Tongue (tissue), 2 donors: ENCODE data around the gene TRPC4AP. TPM values are rescaled to one million over a fixed set of nuclear protein-coding genes. Genes with fewer than 3 reads are reported as not detected.
A peak's percentile ranks its signal among the peaks of the same experiment; 100 is the strongest.
"Not testable (repeated sequence)": the region's sequence is repeated elsewhere in the genome, so short reads cannot be mapped to it uniquely, and the experiment has no call there.

Experiments
- DNase-seq: peaks from one replicate; pipeline ENCODE4 v3.0.0-alpha.2; 2015
- total RNA-seq: library from RNA; depleted of rRNA; stranded (reverse); fragments of >200 nt; gene quantifications from one replicate; pipeline ENCODE4 v1.2.3, GENCODE V29; 2014

TRPC4AP gene
- total RNA-seq, 1 donor from 2014 or later, result 64.0 TPM

DNA sequence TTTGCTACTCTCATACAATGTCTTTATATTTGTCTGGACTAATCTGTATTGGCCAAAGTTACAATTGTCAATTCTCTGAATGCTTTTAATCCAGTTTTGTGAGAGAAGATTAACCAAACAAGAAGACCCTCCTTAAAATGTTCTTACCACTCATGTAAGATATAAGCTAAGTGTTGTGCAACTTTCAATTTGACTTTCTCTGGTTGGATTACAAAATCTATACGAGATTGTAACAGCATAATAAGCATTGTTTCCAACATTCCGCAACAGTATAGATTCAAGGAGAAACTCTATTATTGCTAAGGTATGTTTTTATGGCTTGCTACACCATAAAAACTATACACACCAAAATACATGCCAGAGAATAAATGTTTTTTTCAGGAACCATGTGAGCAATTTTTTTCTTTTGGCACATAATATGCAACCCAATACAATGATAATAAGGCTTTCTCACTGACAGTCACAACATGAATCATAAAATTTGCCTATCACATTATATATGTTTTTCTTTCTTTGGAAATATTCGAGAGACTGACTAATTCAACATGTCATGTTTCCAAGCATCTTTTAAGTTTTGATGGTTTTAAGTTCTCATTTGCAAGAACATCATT, 12.2 kb upstream of the TRPC4AP start:
- no peak for DNase-seq

DNA sequence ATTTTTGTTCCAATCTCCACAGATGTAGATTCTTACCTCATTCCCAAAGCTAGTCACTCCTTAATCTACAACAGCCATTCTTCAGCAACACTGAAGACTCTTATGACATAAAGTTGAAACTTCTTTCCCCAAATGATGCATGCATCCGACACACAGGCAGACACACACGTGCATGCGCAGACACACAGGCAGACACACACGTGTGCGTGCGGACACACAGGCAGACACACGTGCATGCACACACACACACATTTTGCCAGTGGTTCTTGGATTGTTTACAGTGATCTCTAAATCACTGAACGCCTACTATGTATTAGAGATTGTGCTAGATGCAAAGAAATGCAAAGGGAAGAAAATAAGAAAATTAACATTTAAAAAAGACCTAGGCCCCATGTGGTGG, 9.0 kb upstream of the TRPC4AP start:
- DNase-seq, result no peak

DNA sequence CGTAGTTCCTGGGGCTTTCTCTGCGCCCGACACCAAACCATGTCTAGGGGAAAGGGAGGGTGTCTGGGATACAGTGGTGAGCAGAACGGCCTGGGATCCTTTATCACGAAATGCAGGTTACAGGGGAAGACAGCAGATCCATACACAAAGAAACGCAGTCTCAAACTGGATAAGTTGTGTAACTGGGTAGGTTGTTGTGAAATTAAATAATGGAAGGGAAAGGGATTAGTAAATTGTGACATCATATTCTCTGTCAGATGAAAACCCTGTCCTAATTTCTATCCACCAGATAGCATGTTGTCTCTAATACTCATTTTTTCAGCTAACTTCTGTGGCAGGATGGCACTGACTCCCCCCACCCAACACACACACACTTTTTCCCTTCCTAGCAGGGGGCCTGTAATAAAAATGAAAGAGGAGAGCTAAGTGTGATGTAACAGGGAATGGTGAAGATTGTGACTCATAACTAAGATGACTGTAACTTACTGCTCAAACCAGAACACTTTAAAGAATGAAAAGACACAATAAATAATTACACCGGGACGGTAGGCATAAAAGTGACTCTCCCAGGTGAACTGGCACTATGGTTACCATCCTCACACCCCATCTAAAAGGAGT, 769 bp upstream of the TRPC4AP start:
- DNase-seq, result no peak

DNA sequence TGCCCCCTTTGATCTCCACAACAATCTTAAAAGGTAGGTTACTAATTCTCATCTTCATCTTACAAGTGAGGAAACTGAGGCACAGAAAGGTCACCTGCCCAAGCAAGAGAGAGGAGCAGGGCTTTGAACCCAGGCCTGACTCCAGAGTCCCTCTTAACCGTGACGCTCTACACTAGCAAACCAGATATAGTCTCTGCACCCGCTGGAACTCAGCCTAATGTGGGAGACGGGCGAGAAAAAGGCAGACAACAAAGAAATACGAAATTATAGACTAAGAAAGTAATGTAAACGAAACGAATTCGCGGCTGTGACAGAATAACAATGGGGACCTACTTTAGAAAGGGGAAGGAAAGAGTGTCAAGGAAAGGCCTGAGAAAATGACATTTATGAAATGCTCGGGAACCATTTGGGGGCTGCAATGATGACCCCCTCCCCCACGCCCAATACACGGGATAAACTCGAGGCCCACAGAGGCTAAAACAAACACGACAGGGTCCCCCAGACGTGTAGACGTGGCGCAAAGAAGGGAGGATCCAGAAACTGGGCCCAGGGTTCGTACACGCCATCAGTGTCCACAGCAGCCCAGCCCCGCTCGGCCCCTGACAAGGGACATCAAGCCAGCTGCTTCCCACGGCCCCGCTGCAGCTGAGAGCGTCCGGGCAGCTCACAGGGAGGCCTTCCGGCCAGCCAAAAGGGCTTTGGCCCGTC, 637 bp downstream of the TRPC4AP start:
- DNase-seq, result peak; percentile 40

DNA sequence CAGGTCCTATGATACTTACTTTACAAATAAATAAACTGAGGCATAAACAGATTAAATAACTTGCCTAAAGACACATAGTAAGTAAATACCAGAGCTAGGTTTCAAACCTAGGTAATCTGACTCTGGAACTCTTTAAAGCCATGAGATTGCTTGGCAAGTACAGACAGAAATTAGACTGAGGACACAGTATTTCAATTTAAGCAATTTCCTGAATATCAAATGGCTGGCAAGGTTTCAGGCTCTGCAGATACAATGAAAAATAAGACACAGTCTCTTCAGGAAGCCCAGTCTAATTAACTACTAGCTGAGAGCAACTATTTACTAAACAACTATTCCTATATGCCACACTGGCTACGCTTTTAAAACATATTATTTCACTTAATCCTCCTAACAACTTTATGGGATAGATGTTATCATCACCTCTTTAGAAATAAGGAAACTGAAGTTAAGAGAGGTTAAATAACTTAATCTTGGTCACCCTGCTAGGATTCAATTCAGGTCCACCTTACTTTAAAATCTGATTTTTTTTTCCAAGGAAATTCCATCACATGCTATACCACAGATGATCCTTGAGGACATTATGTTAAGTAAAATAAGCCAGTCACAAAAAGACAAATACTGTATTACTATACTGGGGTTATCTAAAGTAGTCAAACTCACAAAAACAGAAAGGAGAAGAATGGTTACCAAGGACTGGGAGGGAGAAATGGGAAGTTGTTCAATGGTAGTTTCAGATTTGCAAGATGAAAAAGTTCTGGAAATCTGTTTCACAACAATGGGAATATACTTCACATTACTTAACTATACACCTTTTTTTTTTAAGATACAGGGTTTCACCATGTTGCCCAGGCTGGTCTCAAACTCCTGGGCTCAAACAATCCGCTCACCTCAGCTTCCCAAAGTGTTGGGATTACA, 4.1 kb downstream of the TRPC4AP start:
- DNase-seq, result no peak

DNA sequence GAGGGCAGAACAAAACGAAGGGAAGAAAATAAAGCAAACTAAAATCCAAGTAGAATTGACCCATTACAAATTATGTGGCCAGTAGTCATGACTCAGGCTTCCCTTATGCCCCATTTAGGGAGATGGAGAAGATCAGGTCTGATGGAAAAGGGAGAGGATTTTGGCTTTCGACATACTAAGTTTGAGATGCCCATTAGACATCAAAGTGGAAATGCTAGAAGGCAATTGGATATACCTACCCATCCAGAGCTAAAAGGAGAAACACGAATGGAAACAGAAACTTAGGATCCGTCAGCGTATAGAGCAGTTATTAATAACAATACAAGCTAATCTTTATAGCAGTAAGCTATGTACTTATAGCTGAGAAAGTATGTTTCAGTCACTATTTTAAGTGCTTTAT, 4.8 kb downstream of the TRPC4AP start:
- DNase-seq, result no peak

DNA sequence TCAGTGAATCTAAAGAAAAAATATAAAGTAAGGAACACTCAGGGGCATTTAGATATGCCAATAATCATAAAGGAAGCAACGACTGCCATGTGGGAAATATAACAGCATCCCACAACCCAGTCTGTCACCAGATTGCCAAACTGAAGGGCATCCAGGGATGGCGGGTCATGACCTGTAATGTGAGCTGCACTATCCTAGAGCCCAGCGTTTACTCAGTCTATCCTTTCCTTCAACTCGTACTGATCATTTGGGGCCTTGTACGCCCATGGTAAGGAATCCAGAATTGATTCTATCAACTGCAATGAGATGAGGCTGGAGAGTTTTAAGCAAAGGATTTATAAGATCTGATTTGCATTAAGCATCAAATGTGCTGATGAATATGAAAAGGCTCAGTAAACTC, 5.3 kb downstream of the TRPC4AP start:
- DNase-seq, result no peak

DNA sequence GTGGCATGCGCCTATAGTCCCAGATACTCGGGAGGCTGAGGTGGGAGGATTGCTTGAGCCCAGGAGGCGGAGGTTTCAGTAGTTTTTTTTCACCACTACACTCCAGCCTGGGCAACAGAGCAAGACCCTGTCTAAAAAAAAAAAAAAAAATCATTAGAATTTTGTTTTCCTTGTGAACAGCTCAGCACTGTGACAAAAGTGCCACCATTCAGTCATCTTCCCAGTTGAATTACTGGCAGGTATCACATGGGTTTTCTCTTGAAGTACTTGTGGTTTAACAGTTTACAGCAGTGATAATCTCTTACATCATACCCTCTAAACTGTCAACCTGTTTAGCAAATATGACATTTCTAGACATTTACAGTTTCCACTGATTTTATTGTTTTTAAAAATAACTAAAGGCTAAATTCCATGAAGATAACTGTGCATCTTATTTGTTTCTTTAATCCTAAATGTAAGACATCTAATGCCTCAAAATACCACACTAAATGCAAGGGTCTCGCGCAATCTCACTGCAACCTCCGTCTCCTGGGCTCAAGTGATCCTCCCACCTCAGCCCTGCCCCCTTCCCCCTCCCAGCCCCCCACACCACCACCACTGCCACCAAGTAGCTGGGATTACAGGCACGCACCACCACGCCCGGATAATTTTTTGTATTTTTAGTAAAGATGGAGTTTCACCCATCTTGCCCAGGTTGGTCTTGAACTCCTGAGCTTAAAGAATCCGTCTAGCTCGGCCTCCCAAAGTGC, 7.0 kb downstream of the TRPC4AP start:
- DNase-seq, result no peak

DNA sequence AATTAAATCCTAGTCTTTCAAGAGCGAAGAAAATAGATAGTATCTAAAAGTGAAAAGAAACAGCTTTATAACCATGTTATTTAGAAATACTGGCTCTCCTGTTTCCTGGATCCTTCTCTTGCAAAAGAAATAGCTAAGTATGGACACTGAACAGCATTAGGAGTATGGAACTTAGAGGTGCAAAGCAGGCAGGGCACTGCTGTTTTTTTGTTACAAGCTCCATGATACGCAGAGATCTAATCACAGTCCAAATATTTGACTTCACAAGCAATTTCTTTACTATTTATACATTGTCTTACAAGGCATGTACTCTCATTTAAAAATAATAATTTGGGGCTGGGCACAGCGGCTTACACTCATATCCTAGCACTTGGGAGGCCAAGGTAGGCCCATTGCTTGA, 7.6 kb downstream of the TRPC4AP start:
- DNase-seq, result no peak

DNA sequence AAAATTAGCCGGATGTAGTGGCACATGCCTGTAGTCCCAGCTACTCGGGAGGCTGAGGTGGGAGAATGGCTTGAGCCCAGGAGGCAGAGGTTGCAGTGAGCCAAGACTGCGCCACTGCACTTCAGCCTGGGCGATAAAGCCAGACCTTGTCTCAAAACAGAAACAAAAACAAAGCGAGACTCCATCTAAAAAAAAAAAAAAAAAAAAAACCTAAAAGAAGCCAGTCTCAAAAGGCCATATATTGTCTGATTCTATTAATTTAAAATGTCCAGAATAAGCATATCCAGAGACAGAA, 12.3 kb downstream of the TRPC4AP start:
- DNase-seq, result not testable (repeated sequence)

DNA sequence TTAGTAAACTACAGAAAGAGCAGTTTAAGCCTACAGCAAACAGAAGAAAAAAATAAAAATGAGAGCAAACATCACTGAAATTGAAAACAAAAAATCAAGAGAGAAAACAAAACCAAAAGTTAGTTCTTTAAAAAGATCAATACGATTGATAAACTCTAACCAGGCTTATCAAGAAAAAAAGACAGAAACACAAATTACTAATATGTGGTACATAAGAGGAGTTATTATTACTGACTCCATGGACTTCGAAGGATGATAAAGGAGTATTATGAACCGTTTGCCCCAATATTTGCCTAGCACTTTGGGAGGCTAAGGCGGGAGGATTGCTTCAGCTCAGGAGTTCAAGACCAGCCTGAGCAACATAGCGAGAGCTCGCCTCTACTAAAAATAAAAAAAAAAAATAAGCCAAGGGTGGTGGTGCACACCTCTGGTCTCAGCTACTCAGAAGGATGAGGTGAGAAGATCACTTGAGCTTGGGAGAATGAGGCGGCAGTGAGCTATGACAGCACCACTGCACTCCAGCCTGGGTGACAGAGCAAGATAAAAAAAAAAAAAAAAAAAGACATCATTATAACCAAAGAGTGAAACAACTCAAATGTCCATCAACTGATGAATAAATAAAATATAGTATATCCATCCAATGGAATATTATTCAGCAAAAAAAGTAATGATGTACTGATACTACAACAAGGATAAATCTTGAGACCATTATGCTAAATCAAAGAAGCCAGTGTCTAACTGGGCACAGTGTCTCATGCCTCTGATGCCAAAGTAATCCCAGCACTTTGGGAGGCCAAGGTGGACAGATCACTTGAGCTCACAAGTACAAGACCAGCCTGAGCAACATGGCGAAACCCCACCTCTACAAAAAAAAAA, 12.9 kb downstream of the TRPC4AP start:
- no peak for DNase-seq

DNA sequence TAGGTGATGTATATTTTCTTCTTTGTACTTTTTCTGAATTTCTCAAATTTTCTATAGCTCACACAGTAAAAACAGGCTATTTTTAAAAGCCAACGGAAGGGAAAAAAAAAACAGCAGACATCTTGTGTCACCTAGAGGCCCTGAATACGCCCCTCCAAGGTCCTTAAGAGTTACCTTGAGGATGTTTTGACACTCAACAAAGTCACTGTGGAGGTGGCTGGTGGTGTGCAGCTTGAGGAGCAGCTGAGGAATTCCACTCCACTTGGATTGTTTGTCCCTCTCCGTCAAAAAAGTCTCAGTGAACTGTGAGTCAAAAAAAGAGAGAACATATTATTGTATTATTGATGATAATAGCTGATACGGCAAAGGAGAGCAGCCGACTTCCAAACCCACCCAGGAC, 14.7 kb downstream of the TRPC4AP start:
- DNase-seq, result no peak

DNA sequence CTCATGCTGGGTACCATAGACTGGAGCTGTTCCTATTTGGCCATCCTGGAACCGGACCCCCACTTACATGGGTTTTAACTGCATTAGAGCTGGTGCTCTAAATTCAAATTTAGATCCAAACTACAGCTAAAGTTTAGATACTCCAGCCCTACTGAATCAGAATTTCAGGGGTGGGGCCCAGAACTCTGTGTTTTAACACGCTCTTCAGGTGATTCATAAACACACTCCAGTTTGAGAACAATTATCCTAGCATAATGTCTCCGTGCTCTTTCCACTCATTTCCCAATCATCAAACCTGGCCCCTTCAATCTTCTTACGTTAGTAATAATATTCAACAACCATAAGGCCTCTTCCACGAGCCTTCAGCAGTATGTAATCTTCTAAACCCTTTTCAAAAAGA, 15.3 kb downstream of the TRPC4AP start:
- DNase-seq, result no peak

DNA sequence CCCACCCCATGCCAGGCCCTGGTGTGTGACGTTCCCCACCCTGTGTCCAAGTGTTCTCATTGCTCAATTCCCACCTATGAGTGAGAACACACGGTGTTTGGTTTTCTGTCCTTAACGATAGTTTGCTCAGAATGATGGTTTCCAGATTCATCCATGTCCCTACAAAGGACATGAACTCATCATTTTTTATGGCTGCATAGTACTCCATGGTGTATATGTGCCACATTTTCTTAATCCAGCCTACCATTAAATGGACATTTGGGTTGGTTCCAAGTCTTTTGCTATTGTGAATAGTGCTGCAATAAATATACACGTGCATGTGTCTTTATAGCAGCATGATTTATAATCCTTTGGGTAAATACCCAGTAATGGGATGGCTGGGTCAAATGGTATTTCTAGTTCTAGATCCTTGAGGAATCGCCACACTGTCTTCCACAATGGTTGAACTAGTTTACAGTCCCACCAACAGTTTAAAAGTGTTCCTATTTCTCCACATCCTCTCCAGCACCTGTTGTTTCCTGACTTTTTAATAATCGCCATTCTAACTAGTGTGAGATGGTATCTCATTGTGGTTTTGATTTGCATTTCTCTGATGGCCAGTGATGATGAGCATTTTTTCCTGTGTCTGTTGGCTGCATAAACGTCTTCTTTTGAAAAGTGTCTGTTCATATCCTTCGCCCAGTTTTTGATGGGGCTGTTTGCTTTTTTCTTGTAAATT, 21.0 kb downstream of the TRPC4AP start:
- not testable (repeated sequence) for DNase-seq

DNA sequence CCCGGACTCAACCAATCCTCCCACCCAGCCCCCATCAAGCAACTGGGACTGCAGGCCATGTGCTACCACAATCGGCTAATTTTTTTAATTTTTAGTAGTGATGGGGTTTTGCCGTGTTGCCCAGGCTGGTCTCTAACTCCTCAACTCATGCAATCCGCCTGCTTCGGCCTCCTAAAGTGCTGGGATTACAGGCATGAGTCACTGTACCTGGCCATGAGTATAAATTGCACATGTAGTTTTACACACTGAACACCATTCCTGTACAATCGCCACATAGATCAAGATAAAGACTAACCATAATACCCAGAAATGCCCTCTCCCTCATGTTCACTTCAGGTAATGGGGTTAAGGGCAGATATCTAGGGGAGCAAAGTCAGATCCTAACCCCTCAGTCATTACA, 26.4 kb downstream of the TRPC4AP start:
- no peak for DNase-seq

DNA sequence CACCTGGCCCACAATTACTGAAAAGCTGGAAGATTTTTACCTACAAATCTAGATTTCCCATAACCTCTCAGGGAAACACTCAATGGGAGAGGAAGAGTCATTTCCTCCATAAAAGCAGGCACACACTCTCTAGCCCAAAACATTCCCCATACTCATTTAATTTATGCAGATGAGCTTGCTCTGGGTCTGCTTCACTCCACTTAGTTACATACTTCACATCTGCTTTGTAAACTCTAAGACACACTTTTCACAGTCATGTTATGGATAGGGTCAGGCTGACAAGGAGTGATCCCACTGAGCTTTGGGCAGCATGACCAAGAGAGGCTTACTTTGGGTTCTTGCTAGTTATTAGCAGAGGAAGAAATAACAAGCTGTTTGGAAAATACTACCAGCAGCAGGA, 27.4 kb downstream of the TRPC4AP start:
- DNase-seq, result no peak

DNA sequence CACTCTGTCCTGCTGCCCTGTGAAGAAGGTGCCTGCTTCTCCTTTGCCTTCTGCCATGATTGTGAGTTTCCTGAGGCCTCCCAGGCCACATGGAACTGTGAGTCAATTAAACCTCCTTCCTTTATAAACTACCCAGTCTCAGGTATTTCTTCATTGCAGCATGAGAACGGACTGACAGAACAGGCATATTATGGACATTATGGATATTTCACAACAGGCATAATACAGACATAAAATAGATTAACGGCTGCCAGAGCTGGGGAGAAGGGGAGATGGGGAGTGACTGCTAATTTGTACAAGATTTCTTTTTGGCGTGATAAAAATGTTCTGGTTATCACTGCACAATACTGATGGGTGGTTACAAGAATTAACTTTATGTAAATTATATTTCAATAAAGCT, 29.4 kb downstream of the TRPC4AP start:
- DNase-seq, result no peak

DNA sequence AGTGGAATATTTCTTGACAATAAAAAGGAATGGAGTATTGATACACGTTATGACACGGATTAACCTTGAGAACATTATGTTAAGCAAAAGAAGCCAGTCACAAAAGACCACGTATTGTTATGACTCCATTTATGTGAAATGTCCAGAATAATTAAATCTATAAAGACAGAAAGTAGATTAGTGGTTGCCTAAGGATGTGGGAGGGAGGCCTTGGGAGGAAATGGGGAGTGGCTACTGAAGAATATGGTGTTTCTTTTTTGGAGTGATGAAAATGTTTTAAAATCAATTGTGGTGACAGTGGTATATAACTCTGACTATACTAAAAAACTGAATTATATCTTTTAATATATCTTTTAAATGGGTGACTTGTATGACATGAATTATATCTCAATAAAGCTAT, 30.1 kb downstream of the TRPC4AP start:
- DNase-seq, result no peak

DNA sequence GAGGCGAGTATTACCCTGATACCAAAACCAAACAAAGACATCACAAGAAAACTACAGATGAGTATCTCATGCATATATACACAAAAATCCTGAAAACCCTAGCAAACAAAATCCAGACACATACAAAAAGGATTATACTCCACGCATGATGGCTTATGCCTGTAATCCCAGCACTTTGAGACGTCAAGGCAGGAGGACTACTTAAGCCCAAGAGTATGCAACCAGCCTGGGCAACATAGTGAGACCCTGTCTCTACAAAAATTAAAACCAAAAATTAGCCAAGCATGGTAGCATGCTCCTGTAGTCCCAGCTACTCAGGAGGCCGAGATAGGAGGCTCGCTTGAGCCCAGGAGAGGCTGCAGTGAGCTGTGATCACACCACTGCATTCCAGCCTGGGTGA, 32.4 kb downstream of the TRPC4AP start:
- DNase-seq, result no peak

DNA sequence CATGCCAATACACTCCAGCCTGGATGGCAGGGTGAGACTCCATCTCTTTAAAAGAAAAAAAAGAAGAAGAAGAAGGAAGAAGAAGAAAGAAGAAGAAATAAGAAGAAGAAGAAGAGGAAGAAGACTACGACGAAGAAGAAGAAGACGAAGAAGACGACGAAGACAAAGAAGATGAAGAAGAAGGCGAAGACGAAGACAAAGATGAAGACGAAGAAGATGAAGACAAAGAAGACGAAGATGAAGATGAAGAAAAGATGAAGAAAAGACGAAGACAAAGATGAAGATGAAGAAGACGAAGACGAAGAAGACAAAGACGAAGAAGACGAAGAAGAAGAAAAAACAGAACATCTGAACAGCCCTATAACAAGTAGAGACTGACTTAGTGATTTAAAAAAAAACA, 33.0 kb downstream of the TRPC4AP start:
- no peak for DNase-seq

DNA sequence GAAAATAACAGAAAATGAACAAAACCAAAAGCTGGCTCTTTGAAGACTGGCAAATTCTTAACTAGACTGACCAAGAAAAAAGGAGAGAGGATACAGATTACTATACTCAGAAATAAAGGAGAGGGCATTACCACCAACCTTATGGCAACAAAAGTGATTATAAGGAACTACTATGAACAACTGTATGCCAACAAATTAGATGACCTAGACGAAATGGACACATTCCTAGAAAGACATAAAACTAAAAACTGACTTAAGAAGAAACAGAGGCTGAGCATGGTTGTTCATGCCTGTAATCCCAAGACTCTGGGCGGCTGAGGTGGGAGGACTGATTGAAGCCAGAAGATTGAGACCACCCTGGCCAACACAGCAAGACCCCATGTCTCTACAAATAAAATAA, 33.5 kb downstream of the TRPC4AP start:
- no peak for DNase-seq
